ENCODE results near the gene AEBP2.
"Not testable (repeated sequence)": the region's sequence is repeated elsewhere in the genome, so short reads cannot be mapped to it uniquely, and the experiment has no call there.

Gene AEBP2

GRCh38 chr12:19550626-19551025 is 111.3 kb downstream of the AEBP2 start:
- DNase-seq (ENCODE audit: low spot score) (no peak), FAIRE-seq (no peak)

GRCh38 chr12:19552441-19553097 is 113.3 kb downstream of the AEBP2 start:
- DNase-seq (ENCODE audit: low spot score); FAIRE-seq: not testable (repeated sequence)

GRCh38 chr12:19553175-19553574 is 113.9 kb downstream of the AEBP2 start:
- FAIRE-seq: no peak
- DNase-seq (ENCODE audit: low spot score): no peak

- FAIRE-seq: no peak
- DNase-seq (ENCODE audit: low spot score): no peak
Observed at GRCh38 chr12:19561411-19561961, 122.2 kb downstream of the AEBP2 start.
